Measurements from ENCODE around the gene SKI.
"Not testable (repeated sequence)": the region's sequence is repeated elsewhere in the genome, so short reads cannot be mapped to it uniquely, and the experiment has no call there.

Gene SKI

GRCh38 chr1:2240270-2241156 lies 12.4 kb downstream of the SKI start:
- Histone ChIP-seq H3K9me3 (ENCODE audit: insufficient read depth, low read length, severe bottlenecking) (no peaks in the 10 kb centered on the region), H3K79me2 (ENCODE audit: insufficient read depth, low read length) (peaks cover 85% of the 10 kb centered on the region), H3K4me3 (ENCODE audit: low read depth in 1 of 2, low read length in 2 of 2) (no peak overlapping the region), H3K27me3 (ENCODE audit: insufficient read depth, low read length, poor library complexity) (no peaks in the 10 kb centered on the region), H3K27ac (ENCODE audit: low read length) (no peak overlapping the region), H3K4me1 (ENCODE audit: insufficient read depth, low read length) (no peaks in the 10 kb centered on the region), H2AFZ (ENCODE audit: low read depth, low read length) (no peak overlapping the region), H3K4me2 (ENCODE audit: insufficient read depth, low read length) (no peak overlapping the region), H4K20me1 (ENCODE audit: insufficient read depth, low read length) (peaks cover 81% of the 10 kb centered on the region), H3K36me3 (ENCODE audit: insufficient read depth, low read length) (peaks cover 16% of the 10 kb centered on the region), H3K9ac (ENCODE audit: low read depth, low read length) (no peak overlapping the region)
- ATAC-seq (ENCODE audit: insufficient read depth, low read depth) (no peak), DNase-seq (no peak)
- TF ChIP-seq EZH2 (IDR thresholded peaks at IDR 0.05; ENCODE audit: borderline replicate concordance, low read depth, low read length, severe bottlenecking) = no peak
- no peak for TF ChIP-seq CTCF (IDR thresholded peaks at IDR 0.05; ENCODE audit: borderline replicate concordance, extremely low read depth, low read length, poor library complexity, severe bottlenecking)

- H3K9me3 ChIP-seq (ENCODE audit: insufficient read depth, low read length, severe bottlenecking) = no peaks in the 10 kb centered on the region
- DNase-seq (no peak), ATAC-seq (ENCODE audit: insufficient read depth, low read depth) (no peak)
- H2AFZ ChIP-seq (ENCODE audit: low read depth, low read length) = no peak overlapping the region
- peaks cover 16% of the 10 kb centered on the region for H3K36me3 ChIP-seq (ENCODE audit: insufficient read depth, low read length)
- H3K79me2 ChIP-seq (ENCODE audit: insufficient read depth, low read length) = peaks cover 87% of the 10 kb centered on the region
- H3K27ac ChIP-seq (ENCODE audit: low read length) = no peak overlapping the region
- H3K4me1 ChIP-seq (ENCODE audit: insufficient read depth, low read length) = no peaks in the 10 kb centered on the region
- no peak for TF ChIP-seq EZH2 (IDR thresholded peaks at IDR 0.05; ENCODE audit: borderline replicate concordance, low read depth, low read length, severe bottlenecking)
- no peak for TF ChIP-seq CTCF (IDR thresholded peaks at IDR 0.05; ENCODE audit: borderline replicate concordance, extremely low read depth, low read length, poor library complexity, severe bottlenecking)
- no peak overlapping the region for H3K9ac ChIP-seq (ENCODE audit: low read depth, low read length)
- no peaks in the 10 kb centered on the region for H3K27me3 ChIP-seq (ENCODE audit: insufficient read depth, low read length, poor library complexity)
- no peak overlapping the region for H3K4me2 ChIP-seq (ENCODE audit: insufficient read depth, low read length)
- no peak overlapping the region for H3K4me3 ChIP-seq (ENCODE audit: low read depth in 1 of 2, low read length in 2 of 2)
- H4K20me1 ChIP-seq (ENCODE audit: insufficient read depth, low read length) = peaks cover 79% of the 10 kb centered on the region
Observed at GRCh38 chr1:2241820-2242219, 13.7 kb downstream of the SKI start.

- TF ChIP-seq CTCF (IDR thresholded peaks at IDR 0.05; ENCODE audit: borderline replicate concordance, extremely low read depth, low read length, poor library complexity, severe bottlenecking) (no peak), EZH2 (IDR thresholded peaks at IDR 0.05; ENCODE audit: borderline replicate concordance, low read depth, low read length, severe bottlenecking) (no peak)
- Histone ChIP-seq H3K36me3 (ENCODE audit: insufficient read depth, low read length) (peaks cover 16% of the 10 kb centered on the region), H3K4me1 (ENCODE audit: insufficient read depth, low read length) (no peaks in the 10 kb centered on the region), H2AFZ (ENCODE audit: low read depth, low read length) (no peak overlapping the region), H3K9me3 (ENCODE audit: insufficient read depth, low read length, severe bottlenecking) (no peaks in the 10 kb centered on the region), H3K79me2 (ENCODE audit: insufficient read depth, low read length) (peaks cover 87% of the 10 kb centered on the region), H3K4me2 (ENCODE audit: insufficient read depth, low read length) (no peak overlapping the region), H3K27me3 (ENCODE audit: insufficient read depth, low read length, poor library complexity) (no peaks in the 10 kb centered on the region), H3K4me3 (ENCODE audit: low read depth in 1 of 2, low read length in 2 of 2) (no peak overlapping the region), H4K20me1 (ENCODE audit: insufficient read depth, low read length) (peaks cover 79% of the 10 kb centered on the region), H3K27ac (ENCODE audit: low read length) (no peak overlapping the region), H3K9ac (ENCODE audit: low read depth, low read length) (no peak overlapping the region)
- DNase-seq (no peak), ATAC-seq (ENCODE audit: insufficient read depth, low read depth) (no peak)
Observed at GRCh38 chr1:2242814-2243725, 15.0 kb downstream of the SKI start.

GRCh38 chr1:2247045-2247394 lies 18.9 kb downstream of the SKI start:
- DNase-seq; H3K4me2 ChIP-seq (ENCODE audit: insufficient read depth, low read length); H3K36me3 ChIP-seq (ENCODE audit: insufficient read depth, low read length); H3K4me1 ChIP-seq (ENCODE audit: insufficient read depth, low read length); H3K9ac ChIP-seq (ENCODE audit: low read depth, low read length); H3K27ac ChIP-seq (ENCODE audit: low read length); H3K9me3 ChIP-seq (ENCODE audit: insufficient read depth, low read length, severe bottlenecking); ATAC-seq (ENCODE audit: insufficient read depth, low read depth); H3K27me3 ChIP-seq (ENCODE audit: insufficient read depth, low read length, poor library complexity); H2AFZ ChIP-seq (ENCODE audit: low read depth, low read length); H3K4me3 ChIP-seq (ENCODE audit: low read depth in 1 of 2, low read length in 2 of 2): not testable (repeated sequence)
- Histone ChIP-seq H4K20me1 (ENCODE audit: insufficient read depth, low read length) (peaks cover 72% of the 10 kb centered on the region), H3K79me2 (ENCODE audit: insufficient read depth, low read length) (peaks cover 87% of the 10 kb centered on the region)
